Activated CD4-positive, alpha-beta T cell treated with anti-CD3 and anti-CD28 coated beads, Interleukin-2, amount 10 ng/mL, durations not matched to agents 24 days and 14 days (primary cell): Measurements from ENCODE around the gene FARP1. TPM values are rescaled to one million over a fixed set of nuclear protein-coding genes. Genes with fewer than 3 reads are reported as not detected.

Experiments used
- DNase-seq: peaks from one replicate; pipeline ENCODE4 v3.0.0; 2022
- H3K27ac Mint-ChIP-seq: one replicate; pipeline ENCODE4 v1.8.0; 2022; ENCODE audit warnings: mild to moderate bottlenecking, mixed read lengths
- H3K27me3 Mint-ChIP-seq: one replicate; pipeline ENCODE4 v1.8.0; 2022; ENCODE audit warnings: mixed read lengths
- H3K36me3 Mint-ChIP-seq: one replicate; pipeline ENCODE4 v1.8.0; 2022; ENCODE audit warnings: low read depth, mild to moderate bottlenecking, mixed read lengths
- H3K4me1 Mint-ChIP-seq: one replicate; pipeline ENCODE4 v1.8.0; 2021; ENCODE audit warnings: mixed read lengths
- H3K4me3 Mint-ChIP-seq: one replicate; pipeline ENCODE4 v1.8.0; 2022; ENCODE audit warnings: mild to moderate bottlenecking, moderate library complexity, mixed read lengths
- H3K9me3 Mint-ChIP-seq: one replicate; pipeline ENCODE4 v1.8.0; 2021; ENCODE audit warnings: mixed read lengths
- intact Hi-C: fragments of 100-400 bp; cut with micrococcal nuclease; formaldehyde crosslinking; loops from one replicate; pipeline ENCODE4 v1.15.1; 2023
- total RNA-seq: library from RNA; stranded (reverse); gene quantifications from 2 replicates; pipeline ENCODE4 v1.2.3, GENCODE V29; 2022

Gene FARP1
- total RNA-seq, 1 donor from 2014 or later, result 0.37 TPM

DNA sequence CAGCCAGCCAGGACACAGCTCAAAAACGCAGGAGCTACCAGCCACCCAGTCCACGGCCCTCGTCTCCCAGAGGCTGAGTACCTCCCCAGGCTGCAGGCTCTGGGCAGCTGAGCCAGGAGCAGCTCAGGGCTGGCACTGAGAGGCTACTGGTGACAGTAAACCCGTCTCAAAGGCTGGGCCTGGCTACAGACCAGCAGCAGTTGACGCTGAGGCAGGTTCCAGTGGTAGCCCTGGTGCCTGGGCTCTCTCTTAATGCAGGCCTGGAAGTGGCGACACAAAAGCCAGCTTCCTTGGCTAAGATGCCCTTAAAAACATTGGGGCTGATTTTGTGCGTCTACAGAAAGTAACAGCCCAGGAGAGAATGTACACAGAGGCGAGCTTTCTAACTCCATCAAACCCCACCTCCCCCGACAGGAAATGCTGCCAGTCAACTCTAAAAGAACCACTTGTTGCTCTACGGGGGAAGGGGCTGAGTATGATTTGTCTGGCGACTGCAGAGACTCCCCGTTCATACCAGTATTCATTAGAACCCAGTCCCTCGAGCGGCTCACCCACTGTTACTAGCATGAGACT, 307.7 kb downstream of the FARP1 start:
- no peak overlapping the region for H3K4me3 Mint-ChIP-seq
- intact Hi-C loops, result no loop called here
- H3K36me3 Mint-ChIP-seq, result peaks cover 42% of the 10 kb centered on the region
- H3K9me3 Mint-ChIP-seq, result no peaks in the 10 kb centered on the region
- H3K4me1 Mint-ChIP-seq, result peaks cover 22% of the 10 kb centered on the region
- no peaks in the 10 kb centered on the region for H3K27me3 Mint-ChIP-seq
- peak overlapping the region; percentile 55 for H3K27ac Mint-ChIP-seq
- DNase-seq, result no peak

DNA sequence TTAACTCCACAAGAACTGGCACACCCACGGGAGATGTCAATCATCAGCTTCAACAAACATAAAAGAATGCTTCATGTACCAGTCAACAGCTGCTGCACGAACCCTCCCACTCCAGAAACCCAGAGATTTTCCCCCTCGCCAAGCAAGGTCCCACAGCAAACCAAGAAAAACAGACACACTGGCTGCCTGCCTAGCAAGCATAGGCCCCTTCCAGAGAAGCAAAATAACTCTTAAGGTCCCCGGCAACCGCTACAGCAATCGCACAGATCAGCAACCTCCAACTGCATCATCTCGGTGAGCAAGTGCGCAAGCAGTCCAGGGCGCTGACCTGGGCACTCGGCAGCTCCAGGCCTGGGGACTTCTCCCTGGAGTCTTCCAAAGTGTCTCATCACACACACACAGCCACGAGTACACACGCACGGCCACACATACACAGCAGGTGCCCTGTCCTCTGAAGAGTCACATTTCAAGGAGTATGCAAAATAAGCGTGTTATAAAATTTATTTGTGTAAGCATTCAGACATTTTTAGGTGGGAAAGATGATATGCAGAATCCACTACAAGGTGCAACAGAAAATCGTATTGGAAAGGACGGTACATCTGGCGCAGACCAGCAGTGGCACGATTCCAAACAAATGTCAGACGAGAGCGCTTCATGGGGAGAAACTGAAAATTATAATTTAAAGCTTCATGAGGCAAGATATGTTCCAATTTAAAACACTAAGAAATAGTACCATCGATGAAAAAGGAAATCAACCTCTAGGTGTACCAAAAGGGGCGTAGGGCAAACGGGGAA, 309.0 kb downstream of the FARP1 start:
- H3K9me3 Mint-ChIP-seq, result no peaks in the 10 kb centered on the region
- H3K4me3 Mint-ChIP-seq, result no peak overlapping the region
- H3K27ac Mint-ChIP-seq, result peak overlapping the region; percentile 55
- H3K36me3 Mint-ChIP-seq, result peaks cover 51% of the 10 kb centered on the region
- peaks cover 19% of the 10 kb centered on the region for H3K4me1 Mint-ChIP-seq
- intact Hi-C loops, result no loop called here
- no peaks in the 10 kb centered on the region for H3K27me3 Mint-ChIP-seq
- no peak for DNase-seq

DNA sequence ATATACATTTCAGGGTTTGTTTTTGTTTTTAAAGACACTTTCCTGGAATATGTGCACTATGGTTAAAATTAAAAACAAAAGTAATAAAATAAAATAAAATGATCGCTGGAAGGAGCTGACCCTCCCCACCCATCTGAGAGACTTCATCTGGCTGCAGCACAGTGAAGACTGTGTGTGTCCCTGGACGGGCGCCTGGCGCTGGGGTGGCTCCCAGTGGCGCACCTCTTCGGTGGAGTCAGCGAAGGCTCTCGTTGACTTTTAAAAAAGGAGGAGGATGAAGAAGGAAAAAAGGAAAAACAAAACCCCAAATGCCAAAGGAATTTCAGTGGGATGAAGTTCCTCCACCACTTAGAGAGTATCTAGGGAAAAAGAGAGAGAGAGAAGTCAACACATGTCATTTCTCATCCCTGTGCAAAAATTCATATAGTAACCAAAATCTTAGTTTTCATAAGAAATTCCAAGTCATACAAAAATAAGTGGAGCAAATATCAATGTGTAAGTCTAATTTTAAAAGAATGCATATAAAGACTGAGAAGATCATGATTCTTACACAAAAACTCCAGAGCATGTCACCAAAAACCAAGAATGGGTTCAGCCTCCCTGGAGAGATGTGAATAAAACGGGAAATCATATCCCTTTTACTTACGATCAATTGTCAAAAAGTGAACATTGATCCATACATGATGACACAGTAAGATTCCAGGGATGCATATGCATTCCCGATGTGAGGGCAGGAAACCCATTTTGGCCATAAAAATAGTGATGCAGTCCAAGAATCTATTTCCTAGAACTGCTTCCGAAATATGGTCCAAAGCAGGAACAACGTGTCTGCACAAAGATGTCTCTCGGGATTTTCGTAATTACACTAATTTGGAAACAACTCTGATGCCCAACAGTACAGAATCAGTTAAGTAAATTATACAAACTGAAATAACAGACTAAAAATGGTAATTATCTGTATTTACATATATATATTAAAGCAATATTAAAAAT, 310.3 kb downstream of the FARP1 start:
- no peaks in the 10 kb centered on the region for H3K27me3 Mint-ChIP-seq
- peaks cover 54% of the 10 kb centered on the region for H3K36me3 Mint-ChIP-seq
- DNase-seq, result no peak
- intact Hi-C loops, result no loop called here
- H3K9me3 Mint-ChIP-seq, result no peaks in the 10 kb centered on the region
- H3K4me1 Mint-ChIP-seq, result peaks cover 19% of the 10 kb centered on the region
- no peak overlapping the region for H3K4me3 Mint-ChIP-seq
- H3K27ac Mint-ChIP-seq, result peak overlapping the region; percentile 32

DNA sequence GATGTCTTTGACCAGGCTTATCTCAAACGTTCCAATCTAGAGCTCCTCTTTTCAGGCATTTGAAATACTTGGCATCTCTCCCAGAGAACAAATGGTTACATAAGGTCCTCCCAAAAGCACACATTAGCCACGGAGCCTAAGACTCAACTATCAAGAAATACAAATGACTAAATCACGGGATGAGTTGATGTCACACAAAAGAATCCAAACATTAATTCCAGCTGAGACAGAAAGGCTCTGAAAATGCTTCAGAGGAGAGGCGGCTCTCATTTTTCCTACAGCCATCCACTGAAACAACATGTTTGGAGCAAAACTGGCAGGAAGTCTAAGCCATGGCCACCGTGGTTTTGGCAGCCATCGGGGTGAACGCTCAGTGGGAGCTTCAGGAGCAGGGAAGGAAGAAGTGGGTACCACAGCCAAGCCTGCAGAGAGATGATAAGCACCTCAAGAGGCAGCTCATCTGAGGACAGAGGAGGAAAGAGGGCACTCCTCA, 311.5 kb downstream of the FARP1 start:
- Mint-ChIP-seq H3K27ac (peak overlapping the region; percentile 32), H3K36me3 (peaks cover 55% of the 10 kb centered on the region), H3K4me3 (no peak overlapping the region), H3K4me1 (peaks cover 18% of the 10 kb centered on the region), H3K9me3 (no peaks in the 10 kb centered on the region), H3K27me3 (no peaks in the 10 kb centered on the region)
- no peak for DNase-seq
- intact Hi-C loops, result no loop called here

DNA sequence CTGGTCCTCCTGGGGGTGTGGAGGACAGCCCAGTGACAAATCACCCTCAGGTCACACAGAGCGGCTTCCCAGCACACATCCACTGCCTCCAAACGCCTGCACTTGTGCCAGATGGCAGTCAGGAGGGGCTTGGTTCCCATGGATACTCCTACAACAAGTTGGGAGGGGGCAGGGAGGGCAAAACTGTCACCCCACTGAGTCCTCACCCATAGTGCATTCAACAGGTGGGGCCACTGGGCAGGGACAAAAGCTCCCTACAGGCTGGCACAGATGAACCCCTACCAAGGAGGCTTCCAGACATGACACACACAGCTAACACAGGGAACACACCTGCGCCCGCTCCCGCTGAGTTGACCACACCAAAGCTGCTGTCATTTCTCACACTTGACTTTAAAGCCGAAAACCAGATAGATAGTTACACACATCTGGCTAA, 313.5 kb downstream of the FARP1 start:
- H3K9me3 Mint-ChIP-seq, result no peaks in the 10 kb centered on the region
- H3K4me3 Mint-ChIP-seq, result no peak overlapping the region
- no peak for DNase-seq
- H3K27ac Mint-ChIP-seq, result peak overlapping the region; percentile 20
- H3K27me3 Mint-ChIP-seq, result no peaks in the 10 kb centered on the region
- peaks cover 8% of the 10 kb centered on the region for H3K4me1 Mint-ChIP-seq
- intact Hi-C loops, result no loop called here
- H3K36me3 Mint-ChIP-seq, result peaks cover 63% of the 10 kb centered on the region

DNA sequence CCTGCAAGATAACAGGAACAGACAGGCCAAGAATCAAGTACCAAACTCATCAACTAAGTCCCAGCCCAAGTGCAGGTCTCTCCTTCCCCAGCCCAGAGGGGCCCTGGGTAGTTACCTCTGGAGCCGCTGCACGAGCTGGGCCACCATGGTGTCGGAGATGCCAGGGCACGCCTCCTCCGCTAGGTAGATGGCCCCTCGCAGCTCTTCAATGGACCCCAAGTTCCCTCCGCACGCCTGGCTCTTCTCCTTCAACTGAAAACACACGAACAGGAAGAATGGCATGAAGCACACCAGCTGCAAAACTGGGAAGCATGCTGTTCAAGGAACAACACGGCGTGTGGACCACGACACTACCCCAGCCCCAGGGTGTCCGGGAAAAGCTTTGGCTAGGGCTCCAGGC, 314.2 kb downstream of the FARP1 start:
- Mint-ChIP-seq H3K27me3 (no peaks in the 10 kb centered on the region), H3K36me3 (peaks cover 59% of the 10 kb centered on the region), H3K9me3 (no peaks in the 10 kb centered on the region), H3K27ac (no peak overlapping the region), H3K4me3 (no peak overlapping the region), H3K4me1 (peaks cover 2% of the 10 kb centered on the region)
- intact Hi-C loops, result no loop called here
- DNase-seq, result no peak

DNA sequence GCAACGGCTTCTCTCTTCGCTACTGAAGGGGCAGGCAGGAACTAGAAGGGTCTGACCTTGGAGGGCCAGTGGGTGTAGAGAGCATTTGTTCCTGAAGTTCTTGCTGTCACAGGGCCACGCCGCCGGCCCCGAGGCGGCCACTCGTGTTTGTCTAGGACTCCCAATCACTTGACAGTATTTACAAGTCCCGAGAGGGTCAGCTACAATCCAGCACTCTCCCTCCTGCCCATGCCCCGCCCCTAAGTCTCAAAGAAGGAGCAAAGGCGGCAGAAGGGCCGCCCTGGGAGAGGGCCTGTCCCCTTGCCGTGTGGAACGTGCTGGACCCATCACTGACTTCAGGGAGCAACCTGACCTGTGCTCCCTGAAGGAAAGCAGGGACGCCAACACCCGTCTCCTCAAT, 315.5 kb downstream of the FARP1 start:
- no peaks in the 10 kb centered on the region for H3K27me3 Mint-ChIP-seq
- no peak overlapping the region for H3K27ac Mint-ChIP-seq
- H3K9me3 Mint-ChIP-seq, result no peaks in the 10 kb centered on the region
- intact Hi-C loops, result no loop called here
- peaks cover 64% of the 10 kb centered on the region for H3K36me3 Mint-ChIP-seq
- no peak overlapping the region for H3K4me3 Mint-ChIP-seq
- peaks cover 9% of the 10 kb centered on the region for H3K4me1 Mint-ChIP-seq
- DNase-seq, result no peak

DNA sequence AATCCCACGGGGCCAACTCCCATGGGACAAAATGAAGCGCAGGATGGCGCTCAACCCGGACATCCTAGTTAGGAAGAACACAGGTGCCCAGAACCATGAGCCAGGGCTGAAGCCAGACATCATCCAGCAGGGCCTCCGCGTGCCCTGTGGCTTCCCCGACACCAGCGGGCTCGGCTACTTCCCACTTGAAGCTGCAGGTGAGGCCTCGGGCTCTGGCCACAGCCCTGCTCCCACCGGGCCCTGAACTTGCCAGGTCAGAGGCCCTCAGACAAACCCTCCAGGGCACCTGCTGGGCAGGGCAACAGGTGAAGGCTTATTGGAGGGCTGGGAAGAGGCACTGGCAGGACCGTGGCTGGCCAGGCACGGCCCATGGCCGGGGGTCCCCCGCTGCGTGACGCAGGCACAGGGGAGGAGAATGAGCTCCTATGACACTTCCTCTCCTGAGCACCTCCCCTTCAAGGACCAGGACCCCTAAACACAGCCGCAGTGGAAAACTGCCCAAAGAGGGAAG, 316.3 kb downstream of the FARP1 start:
- no peaks in the 10 kb centered on the region for H3K9me3 Mint-ChIP-seq
- no peak overlapping the region for H3K4me3 Mint-ChIP-seq
- peaks cover 68% of the 10 kb centered on the region for H3K36me3 Mint-ChIP-seq
- intact Hi-C loops, result no loop called here
- no peaks in the 10 kb centered on the region for H3K27me3 Mint-ChIP-seq
- no peak overlapping the region for H3K27ac Mint-ChIP-seq
- H3K4me1 Mint-ChIP-seq, result peaks cover 9% of the 10 kb centered on the region
- no peak for DNase-seq

DNA sequence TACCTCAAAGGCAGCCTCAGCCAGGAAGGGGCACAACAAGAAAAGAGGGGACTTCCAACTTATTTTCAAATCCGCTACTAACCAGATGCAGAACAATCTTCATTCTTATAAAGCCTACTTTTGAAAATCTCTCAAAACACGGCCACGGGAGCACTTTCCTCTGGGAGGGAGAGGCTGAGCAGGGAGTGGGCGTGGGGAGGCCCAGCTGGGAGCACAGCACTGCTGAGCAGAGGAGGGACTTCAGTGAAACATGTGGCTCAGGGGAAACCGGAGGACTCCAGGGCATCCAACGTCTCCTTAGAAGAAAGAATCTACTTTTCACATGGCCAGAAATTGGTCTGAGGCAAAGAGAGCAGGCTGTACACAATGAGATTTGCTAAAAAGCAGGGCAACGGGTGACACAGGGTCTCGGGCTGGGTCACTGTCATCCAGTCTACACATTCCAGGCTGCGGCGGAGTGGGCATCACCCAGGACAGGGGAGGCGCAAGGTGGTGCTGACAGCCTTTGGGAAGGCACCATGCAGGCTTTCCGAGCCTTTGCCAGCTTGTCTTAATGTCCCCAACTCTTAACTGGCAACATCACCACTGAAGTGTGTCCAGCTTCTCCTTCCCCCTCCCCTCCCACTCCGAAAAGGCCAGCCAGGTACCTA, 317.0 kb downstream of the FARP1 start:
- intact Hi-C loops, result no loop called here

DNA sequence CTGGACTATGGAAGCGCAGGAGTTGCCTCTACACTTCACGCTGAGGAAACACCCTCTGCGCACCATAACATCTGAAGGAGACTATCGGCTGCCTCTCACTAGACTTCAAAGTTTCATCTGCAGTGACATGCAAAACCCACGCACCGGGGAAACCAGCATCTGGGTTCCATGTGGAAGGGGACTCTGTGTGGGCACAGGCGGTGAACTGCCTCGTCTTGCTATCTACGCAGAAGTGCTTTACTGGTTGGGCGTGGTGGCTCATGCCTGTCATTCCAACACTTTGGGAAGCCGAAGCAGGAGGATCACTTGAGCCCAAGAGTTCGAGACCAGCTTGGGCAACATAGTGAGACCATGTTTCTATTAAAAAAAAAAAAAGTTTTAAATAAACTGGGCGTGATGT, 317.6 kb downstream of the FARP1 start:
- Mint-ChIP-seq H3K27me3 (no peaks in the 10 kb centered on the region), H3K27ac (no peak overlapping the region), H3K4me1 (peaks cover 9% of the 10 kb centered on the region), H3K9me3 (no peaks in the 10 kb centered on the region), H3K4me3 (no peak overlapping the region), H3K36me3 (peaks cover 59% of the 10 kb centered on the region)
- intact Hi-C loops, result no loop called here
- no peak for DNase-seq

More for the DNA sequence above, 317.0 kb downstream of the FARP1 start:
- Mint-ChIP-seq H3K27ac (peak overlapping the region; percentile 45), H3K4me1 (peaks cover 9% of the 10 kb centered on the region), H3K4me3 (no peak overlapping the region), H3K36me3 (peaks cover 62% of the 10 kb centered on the region), H3K27me3 (no peaks in the 10 kb centered on the region), H3K9me3 (no peaks in the 10 kb centered on the region)
- no peak for DNase-seq

DNA sequence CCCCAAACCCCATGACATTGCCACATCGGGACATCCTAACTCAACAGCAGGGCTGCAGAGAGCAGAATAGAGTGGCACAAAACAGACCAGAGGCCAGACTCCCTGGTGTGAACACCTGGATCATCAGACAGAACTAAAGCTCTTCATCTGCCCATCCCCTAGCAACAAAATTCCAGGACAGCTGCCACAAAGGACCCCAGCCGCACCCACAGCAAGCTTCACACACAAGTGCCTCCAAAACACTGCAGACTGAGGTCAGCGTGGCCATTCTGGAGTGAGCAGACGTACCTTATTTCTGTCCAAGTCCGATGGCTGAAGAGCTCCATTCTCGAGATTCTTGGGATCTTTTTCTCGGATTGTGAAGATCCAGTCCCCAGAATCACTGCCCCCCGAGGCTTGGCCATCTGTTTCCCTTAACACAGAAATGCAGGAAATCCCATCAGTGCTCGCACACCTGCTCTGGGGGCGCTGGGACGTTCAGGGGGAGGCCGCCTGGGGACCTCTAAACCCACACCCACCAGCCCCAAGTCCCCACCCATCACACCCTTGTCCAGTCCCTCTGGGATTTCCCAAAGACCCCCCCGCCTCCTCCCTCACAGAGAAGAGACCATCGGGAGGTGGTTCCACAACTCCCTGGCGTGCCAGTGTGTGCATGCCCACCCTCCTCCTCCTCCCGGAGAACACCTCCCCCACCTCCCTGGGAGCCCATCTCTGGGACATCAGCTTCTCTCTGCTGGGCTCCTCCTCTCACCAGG, 318.8 kb downstream of the FARP1 start:
- no peaks in the 10 kb centered on the region for H3K27me3 Mint-ChIP-seq
- intact Hi-C loops, result no loop called here
- peaks cover 14% of the 10 kb centered on the region for H3K4me1 Mint-ChIP-seq
- H3K9me3 Mint-ChIP-seq, result no peaks in the 10 kb centered on the region
- H3K4me3 Mint-ChIP-seq, result no peak overlapping the region
- peak overlapping the region; percentile 11 for H3K27ac Mint-ChIP-seq
- peaks cover 59% of the 10 kb centered on the region for H3K36me3 Mint-ChIP-seq
- no peak for DNase-seq

DNA sequence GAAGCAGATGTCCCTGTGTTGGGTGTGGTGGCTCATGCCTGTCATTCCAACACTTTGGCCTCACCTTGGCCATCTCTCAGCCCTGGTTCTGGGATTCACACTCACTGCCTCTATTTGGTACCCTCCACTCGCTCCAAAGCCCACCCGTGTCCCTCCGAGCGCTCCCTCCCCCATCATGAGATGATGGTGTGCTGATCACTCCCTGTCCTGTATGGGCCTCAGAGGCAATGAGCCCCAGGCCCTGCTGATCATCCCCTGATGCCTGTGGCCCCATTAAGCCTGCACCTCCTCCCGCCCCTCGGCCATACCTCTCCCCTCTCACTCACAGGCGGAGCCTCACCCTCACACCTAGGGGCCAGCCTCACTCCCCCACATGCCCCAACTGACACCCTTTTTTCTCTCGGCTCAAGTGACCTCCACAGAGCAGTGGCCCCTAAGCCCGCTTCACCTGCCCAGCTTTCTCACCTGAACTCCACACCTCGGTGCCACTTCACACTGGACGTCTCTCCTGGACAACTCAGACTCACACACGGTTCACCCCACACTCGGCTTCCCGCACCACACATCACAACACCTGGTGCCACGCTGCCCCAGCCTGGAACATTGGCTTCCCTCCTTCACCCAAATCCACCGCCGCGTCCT, 319.5 kb downstream of the FARP1 start:
- Mint-ChIP-seq H3K27me3 (no peaks in the 10 kb centered on the region), H3K36me3 (peaks cover 58% of the 10 kb centered on the region), H3K4me3 (no peak overlapping the region), H3K4me1 (peaks cover 20% of the 10 kb centered on the region), H3K27ac (peak overlapping the region; percentile 72), H3K9me3 (no peaks in the 10 kb centered on the region)
- intact Hi-C loops, result no loop called here
- DNase-seq, result no peak
